KMS-11 (cell line): ENCODE results near the gene FAXDC2.

Source experiments
- H2AFZ ChIP-seq: fragments of 200-600 bp; sonication (generic); 2 replicates; pipeline ENCODE4 v1.6.1; 2016; ENCODE audit warnings: antibody characterized with exemption, mixed run types, low read depth
- H3K27ac ChIP-seq: fragments of 200-600 bp; sonication (generic); 2 replicates; pipeline ENCODE4 v1.6.1; 2016; ENCODE audit warnings: mild to moderate bottlenecking, mixed run types
- H3K27me3 ChIP-seq: fragments of 200-600 bp; sonication (generic); 2 replicates; pipeline ENCODE4 v1.6.1; 2017; ENCODE audit warnings: mild to moderate bottlenecking, low read depth, mixed run types, moderate library complexity; ENCODE audit not compliant: insufficient read depth
- H3K36me3 ChIP-seq: fragments of 200-600 bp; sonication (generic); 2 replicates; pipeline ENCODE4 v1.6.1; 2017; ENCODE audit warnings: mild to moderate bottlenecking, mixed run types; ENCODE audit not compliant: insufficient read depth
- H3K4me1 ChIP-seq: fragments of 200-600 bp; sonication (generic); 2 replicates; pipeline ENCODE4 v1.6.1; 2016; ENCODE audit warnings: mild to moderate bottlenecking, low read depth, mixed run types; ENCODE audit not compliant: poor library complexity, severe bottlenecking
- H3K4me2 ChIP-seq: fragments of 200-600 bp; sonication (generic); 2 replicates; pipeline ENCODE4 v1.7.0; 2016; ENCODE audit warnings: mild to moderate bottlenecking, mixed run types
- H3K4me3 ChIP-seq: fragments of 200-600 bp; sonication (generic); IDR thresholded peaks from 2 replicates; pipeline ENCODE4 v1.6.1; 2017; ENCODE audit warnings: low read depth, low read length, mixed read lengths; ENCODE audit not compliant: insufficient read depth
- H3K79me2 ChIP-seq: fragments of 200-600 bp; sonication (generic); 2 replicates; pipeline ENCODE4 v1.6.1; 2016; ENCODE audit warnings: low read depth, mixed run types; ENCODE audit not compliant: insufficient read depth
- H3K9ac ChIP-seq: fragments of 200-600 bp; sonication (generic); 2 replicates; pipeline ENCODE4 v1.6.1; 2016; ENCODE audit warnings: mild to moderate bottlenecking, mixed run types
- H4K20me1 ChIP-seq: fragments of 200-600 bp; sonication (generic); 2 replicates; pipeline ENCODE4 v1.6.1; 2016; ENCODE audit warnings: mild to moderate bottlenecking, mixed run types; ENCODE audit not compliant: insufficient read depth
- CTCF ChIP-seq: fragments of 200-600 bp; sonication (generic); conservative IDR thresholded peaks from 2 replicates; pipeline ENCODE4 v1.6.1; 2017; ENCODE audit warnings: low read depth, mild to moderate bottlenecking, antibody characterized with exemption, low read length, moderate library complexity, mixed read lengths

Gene FAXDC2

GRCh38 chr5:154782326-154782725, 68.1 kb downstream of the FAXDC2 start:
- Histone ChIP-seq H3K27ac (no peak overlapping the region; the same call in 1 of the 2 replicates), H2AFZ (no peak overlapping the region), H4K20me1 (peaks cover 67% of the 10 kb centered on the region), H3K4me1 (peaks cover 71% of the 10 kb centered on the region), H3K4me3 (no peak overlapping the region), H3K79me2 (peaks cover 100% of the 10 kb centered on the region), H3K9ac (no peak overlapping the region), H3K27me3 (no peaks in the 10 kb centered on the region), H3K36me3 (no peaks in the 10 kb centered on the region), H3K4me2 (peak overlapping the region; percentile 5; the same call in 1 of the 2 replicates)
- no peak for TF ChIP-seq CTCF

- no peak for TF ChIP-seq CTCF
- Histone ChIP-seq H3K4me1 (peaks cover 91% of the 10 kb centered on the region), H3K9ac (no peak overlapping the region), H3K27me3 (no peaks in the 10 kb centered on the region), H3K79me2 (peaks cover 100% of the 10 kb centered on the region), H3K4me3 (no peak overlapping the region), H4K20me1 (peaks cover 66% of the 10 kb centered on the region), H3K36me3 (no peaks in the 10 kb centered on the region), H2AFZ (no peak overlapping the region), H3K27ac (no peak overlapping the region), H3K4me2 (no peak overlapping the region)
Measured at GRCh38 chr5:154780128-154780527, 70.3 kb downstream of the FAXDC2 start.

GRCh38 chr5:154779105-154779504, 71.3 kb downstream of the FAXDC2 start:
- Histone ChIP-seq H3K4me1 (peaks cover 89% of the 10 kb centered on the region), H4K20me1 (peaks cover 69% of the 10 kb centered on the region), H3K36me3 (no peaks in the 10 kb centered on the region), H2AFZ (no peak overlapping the region), H3K79me2 (peaks cover 100% of the 10 kb centered on the region), H3K27ac (no peak overlapping the region), H3K27me3 (no peaks in the 10 kb centered on the region), H3K4me3 (no peak overlapping the region), H3K9ac (no peak overlapping the region), H3K4me2 (no peak overlapping the region)
- no peak for TF ChIP-seq CTCF

- no peak for TF ChIP-seq CTCF
- Histone ChIP-seq H3K4me2 (no peak overlapping the region), H3K27ac (no peak overlapping the region), H3K4me1 (peaks cover 89% of the 10 kb centered on the region), H3K9ac (no peak overlapping the region), H3K4me3 (no peak overlapping the region), H3K36me3 (no peaks in the 10 kb centered on the region), H2AFZ (no peak overlapping the region), H3K79me2 (peaks cover 100% of the 10 kb centered on the region), H4K20me1 (peaks cover 75% of the 10 kb centered on the region), H3K27me3 (no peaks in the 10 kb centered on the region)
Measured at GRCh38 chr5:154778534-154778933, 71.9 kb downstream of the FAXDC2 start.
